Sigmoid colon (tissue), 7 donors: ENCODE data around the gene NLRC3. TPM values are rescaled to one million over a fixed set of nuclear protein-coding genes. Genes with fewer than 3 reads are reported as not detected.

Experiments
- DNase-seq: peaks from one replicate; pipeline ENCODE4 v3.0.0-alpha.2; 2019
- H3K27ac ChIP-seq, 4 donors: fragments of 200-600 bp; sonication (generic); one replicate each; pipeline ENCODE4 v1.5.1; 2016 to 2019; ENCODE audit warnings: mild to moderate bottlenecking in 1 of 4
- H3K27me3 ChIP-seq, 3 donors: fragments of 200-600 bp; sonication (generic); one replicate each; pipeline ENCODE4 v1.5.1; 2019; ENCODE audit warnings: mild to moderate bottlenecking in 1 of 3
- H3K36me3 ChIP-seq, 4 donors: fragments of 200-600 bp; sonication (generic); one replicate each; pipeline ENCODE4 v1.5.1; 2016 to 2019
- H3K4me1 ChIP-seq, 4 donors: fragments of 200-600 bp; sonication (generic); one replicate each; pipeline ENCODE4 v1.5.1; 2017 to 2019
- H3K4me3 ChIP-seq, 4 donors: fragments of 200-600 bp; sonication (generic); one replicate each; pipeline ENCODE4 v1.5.1; 2017 to 2019; ENCODE audit warnings: mild to moderate bottlenecking in 2 of 4, moderate library complexity in 1 of 4
- H3K9me3 ChIP-seq, 4 donors: fragments of 200-600 bp in 3 of 4; sonication (generic) in 3 of 4; one replicate each; pipeline versions ENCODE4 v1.5.1 to v1.6.1; 2013 to 2019
- EP300 ChIP-seq, 4 donors: sonication (generic); formaldehyde crosslinking; IDR thresholded peaks; one replicate each; pipeline ENCODE4 v1.6.1; 2017; ENCODE audit warnings: antibody characterized with exemption in 4 of 4
- POLR2A ChIP-seq, 2 donors: fragments of 450-650 bp; IDR thresholded peaks; one replicate each; pipeline ENCODE4 v1.6.1; 2016; ENCODE audit warnings: antibody characterized with exemption in 2 of 2, mild to moderate bottlenecking in 2 of 2, moderate library complexity in 2 of 2
- POLR2AphosphoS5 ChIP-seq, 4 donors: sonication (generic); formaldehyde crosslinking; IDR thresholded peaks; one replicate each; pipeline ENCODE4 v1.6.1; 2017; ENCODE audit warnings: antibody characterized with exemption in 4 of 4
- WGBS, 2 donors: extraction: QIAGEN DNeasy Blood & Tissue Kit; methylation state at CpG; one replicate each; pipeline ENCODE4 v1.1.7; 2013; 5-methylcytosine and 5-hydroxymethylcytosine counted together
- intact Hi-C: fragments of 100-400 bp; cut with DNase I; formaldehyde crosslinking; loops from one replicate; pipeline ENCODE4 v1.15.1; 2023
- polyA plus RNA-seq, 3 donors: library from polyadenylated mRNA; stranded (reverse); fragments of 200-250 nt; gene quantifications; one replicate each; pipeline ENCODE4 v1.2.3, GENCODE V29; 2013
- total RNA-seq, 4 donors: library from RNA; depleted of rRNA; stranded (reverse); fragments of >200 nt; gene quantifications; one replicate each; pipeline ENCODE4 v1.1.0, GENCODE V29; 2016
- TF ChIP-seq, protein P1 (sequence below), 4 experiments: fragments of 450-650 bp in 3 of 4; fragments of 200-600 bp in 1 of 4; IDR thresholded peaks; one replicate each; pipeline ENCODE4 v1.5.1; 2016 to 2019; ENCODE audit warnings: antibody characterized with exemption in 4 of 4, mild to moderate bottlenecking in 3 of 4, moderate library complexity in 2 of 4
- donor health status: healthy with polysubstance abuse.
- donor health status: Bipolar disorder and iron deficiency.
- donor health status: healthy.

Gene NLRC3
- total and polyA plus RNA-seq, 7 donors: under 0.01 to 7.0 (median 0.27) TPM; not detected in 2

- H3K4me3 ChIP-seq: no peak overlapping the region
- TF ChIP-seq POLR2AphosphoS5 (IDR thresholded peaks at IDR 0.05) (no peak), POLR2A (IDR thresholded peaks at IDR 0.05) (no peak)
- TF ChIP-seq, protein P1, sequence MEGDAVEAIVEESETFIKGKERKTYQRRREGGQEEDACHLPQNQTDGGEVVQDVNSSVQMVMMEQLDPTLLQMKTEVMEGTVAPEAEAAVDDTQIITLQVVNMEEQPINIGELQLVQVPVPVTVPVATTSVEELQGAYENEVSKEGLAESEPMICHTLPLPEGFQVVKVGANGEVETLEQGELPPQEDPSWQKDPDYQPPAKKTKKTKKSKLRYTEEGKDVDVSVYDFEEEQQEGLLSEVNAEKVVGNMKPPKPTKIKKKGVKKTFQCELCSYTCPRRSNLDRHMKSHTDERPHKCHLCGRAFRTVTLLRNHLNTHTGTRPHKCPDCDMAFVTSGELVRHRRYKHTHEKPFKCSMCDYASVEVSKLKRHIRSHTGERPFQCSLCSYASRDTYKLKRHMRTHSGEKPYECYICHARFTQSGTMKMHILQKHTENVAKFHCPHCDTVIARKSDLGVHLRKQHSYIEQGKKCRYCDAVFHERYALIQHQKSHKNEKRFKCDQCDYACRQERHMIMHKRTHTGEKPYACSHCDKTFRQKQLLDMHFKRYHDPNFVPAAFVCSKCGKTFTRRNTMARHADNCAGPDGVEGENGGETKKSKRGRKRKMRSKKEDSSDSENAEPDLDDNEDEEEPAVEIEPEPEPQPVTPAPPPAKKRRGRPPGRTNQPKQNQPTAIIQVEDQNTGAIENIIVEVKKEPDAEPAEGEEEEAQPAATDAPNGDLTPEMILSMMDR (IDR thresholded peaks at IDR 0.05): no peak
- DNase-seq: no peak
- H3K4me1 ChIP-seq: peaks cover 0 to 11% (median 3%) of the 10 kb centered on the region in 4 donors
- H3K27me3 ChIP-seq: no peaks in the 10 kb centered on the region
- 80 to 85% methylated on average over 15 of the region's 15 CpGs for WGBS, 2 donors
- H3K36me3 ChIP-seq: peaks cover 0 to 21% (median 14%) of the 10 kb centered on the region in 4 donors
- intact Hi-C loops: no loop called here
- no peaks in the 10 kb centered on the region for H3K9me3 ChIP-seq
- no peak overlapping the region for H3K27ac ChIP-seq
These were observed 10.4 kb upstream of the NLRC3 start for GRCh38 chr16:3587547-3588110.

GRCh38 chr16:3584412-3584811, 7.2 kb upstream of the NLRC3 start:
- no peak overlapping the region for H3K27ac ChIP-seq
- intact Hi-C loops: no loop called here
- H3K4me3 ChIP-seq: no peak overlapping the region
- peaks cover 0 to 8% (median 0%) of the 10 kb centered on the region in 3 donors for H3K27me3 ChIP-seq
- DNase-seq: no peak
- no peaks in the 10 kb centered on the region for H3K9me3 ChIP-seq
- H3K4me1 ChIP-seq: no peaks in the 10 kb centered on the region
- TF ChIP-seq POLR2A (IDR thresholded peaks at IDR 0.05): no peak
- TF ChIP-seq, protein P1 (IDR thresholded peaks at IDR 0.05): no peak
- 96 to 98% methylated on average over 8 of the region's 8 CpGs for WGBS, 2 donors
- H3K36me3 ChIP-seq: peaks cover 0 to 28% (median 17%) of the 10 kb centered on the region in 4 donors

- no peak overlapping the region for H3K4me3 ChIP-seq
- 96 to 97% methylated on average over 16 of the region's 16 CpGs for WGBS, 2 donors
- H3K4me1 ChIP-seq: peaks cover 0 to 7% (median 0%) of the 10 kb centered on the region in 4 donors
- peaks cover 0 to 28% (median 17%) of the 10 kb centered on the region in 4 donors for H3K36me3 ChIP-seq
- no peak for TF ChIP-seq POLR2AphosphoS5 (IDR thresholded peaks at IDR 0.05)
- intact Hi-C loops: no loop called here
- H3K27ac ChIP-seq: no peak overlapping the region
- H3K9me3 ChIP-seq: no peaks in the 10 kb centered on the region
- no peak for DNase-seq
- peaks cover 3 to 15% (median 5%) of the 10 kb centered on the region in 3 donors for H3K27me3 ChIP-seq
These were observed 6.3 kb upstream of the NLRC3 start for GRCh38 chr16:3583303-3584038.

- Histone ChIP-seq H3K9me3 (no peaks in the 10 kb centered on the region), H3K36me3 (peaks cover 0 to 28% (median 17%) of the 10 kb centered on the region in 4 donors), H3K27ac (no peak overlapping the region), H3K4me3 (no peak overlapping the region), H3K4me1 (peaks cover 0 to 7% (median 0%) of the 10 kb centered on the region in 4 donors), H3K27me3 (peaks cover 6 to 24% (median 9%) of the 10 kb centered on the region in 3 donors)
- intact Hi-C loops: no loop called here
- WGBS, 2 donors: 94 to 95% methylated on average over 36 of the region's 36 CpGs
- DNase-seq: no peak
- TF ChIP-seq EP300 (IDR thresholded peaks at IDR 0.05): no peak
- TF ChIP-seq, protein P1 (IDR thresholded peaks at IDR 0.05): no peak
- no peak for TF ChIP-seq POLR2A (IDR thresholded peaks at IDR 0.05)
- no peak for TF ChIP-seq POLR2AphosphoS5 (IDR thresholded peaks at IDR 0.05)
These were observed 5.3 kb upstream of the NLRC3 start for GRCh38 chr16:3582276-3583165.

GRCh38 chr16:3581392-3581791, 4.2 kb upstream of the NLRC3 start:
- H3K4me1 ChIP-seq: peaks cover 0 to 7% (median 0%) of the 10 kb centered on the region in 4 donors
- H3K36me3 ChIP-seq: peaks cover 0 to 28% (median 17%) of the 10 kb centered on the region in 4 donors
- no peak overlapping the region for H3K4me3 ChIP-seq
- DNase-seq: no peak
- H3K9me3 ChIP-seq: no peaks in the 10 kb centered on the region
- peaks cover 6 to 30% (median 9%) of the 10 kb centered on the region in 3 donors for H3K27me3 ChIP-seq
- H3K27ac ChIP-seq: no peak overlapping the region
- 95% methylated on average over 10 of the region's 10 CpGs for WGBS, 2 donors
- TF ChIP-seq POLR2A (IDR thresholded peaks at IDR 0.05) (no peak), EP300 (IDR thresholded peaks at IDR 0.05) (no peak), POLR2AphosphoS5 (IDR thresholded peaks at IDR 0.05) (no peak)
- TF ChIP-seq, protein P1 (IDR thresholded peaks at IDR 0.05): no peak
- intact Hi-C loops: no loop called here
